H1 (cell line): Measurements from ENCODE around the gene CCR2. TPM values are rescaled to one million over a fixed set of nuclear protein-coding genes. Genes with fewer than 3 reads are reported as not detected.

Experiments used
- CTCF ChIA-PET: fragments of 300-600 bp; sonication (Branson Sonifier 250); formaldehyde crosslinking; loops from one replicate; lab custom pipeline; 2021; ENCODE audit not compliant: partially characterized antibody; lab: Charles Lee
- POLR2A ChIA-PET: fragments of 300-600 bp; sonication (Branson Sonifier 250); formaldehyde crosslinking; loops from one replicate; lab custom pipeline; 2021; ENCODE audit warnings: inconsistent platforms; ENCODE audit not compliant: partially characterized antibody; lab: Charles Lee
- DNase-seq, 2 experiments: peaks; one replicate each; pipeline versions ENCODE4 v3.0.0 to v3.0.0-alpha.2; 2010 to 2022; ENCODE audit warnings: low spot score in 2 of 2, low read depth in 1 of 2, mixed read lengths in 1 of 2
- FAIRE-seq: peaks from 2 replicates; lab custom pipeline; 2011; peaks lifted over from hg19 to GRCh38; lab: Jason Lieb, UNC
- H2AFZ ChIP-seq: 2 replicates; pipeline ENCODE4 v1.8.1; 2012; ENCODE audit warnings: low read length, inconsistent platforms
- H2AK5ac ChIP-seq: 2 replicates; pipeline ENCODE4 v1.6.1; 2013; ENCODE audit warnings: low read depth, low read length
- H2BK120ac ChIP-seq: replicated peaks from 2 replicates; pipeline ENCODE3; 2013; ENCODE audit warnings: low read depth, low read length, inconsistent platforms
- H2BK12ac ChIP-seq: 2 replicates; pipeline ENCODE4 v1.6.1; 2013; ENCODE audit warnings: low read depth, low read length
- H2BK15ac ChIP-seq: 2 replicates; pipeline ENCODE4 v1.6.1; 2013; ENCODE audit warnings: low read length
- H2BK20ac ChIP-seq: 2 replicates; pipeline ENCODE4 v1.6.1; 2013; ENCODE audit warnings: low read length
- H2BK5ac ChIP-seq: 2 replicates; pipeline ENCODE4 v1.6.1; 2013; ENCODE audit warnings: low read depth, low read length
- H3K14ac ChIP-seq: 2 replicates; pipeline ENCODE4 v1.6.1; 2013; ENCODE audit warnings: inconsistent platforms; ENCODE audit not compliant: insufficient read length
- H3K18ac ChIP-seq: 2 replicates; pipeline ENCODE4 v1.6.1; 2013; ENCODE audit warnings: low read length; ENCODE audit errors: extremely low read depth
- H3K23ac ChIP-seq: 2 replicates; pipeline ENCODE4 v1.6.1; 2013; ENCODE audit warnings: inconsistent platforms; ENCODE audit not compliant: insufficient read length
- H3K23me2 ChIP-seq: 2 replicates; pipeline ENCODE4 v1.6.1; 2013; ENCODE audit warnings: low read depth, low read length
- H3K27ac ChIP-seq: 2 replicates; pipeline ENCODE4 v1.6.1; 2011; ENCODE audit warnings: low read depth, low read length, inconsistent platforms
- H3K27me3 ChIP-seq, 4 experiments: replicated peaks in 1 of 4; 1 replicate in 1 of 4; 2 replicates in 3 of 4; pipeline versions ENCODE4 v1.6.1 to v1.8.1; 2011 to 2013; ENCODE audit warnings: low read length in 3 of 4, mild to moderate bottlenecking in 3 of 4, inconsistent platforms in 2 of 4, mixed read lengths in 2 of 4, moderate library complexity in 1 of 4; ENCODE audit not compliant: control insufficient read depth in 3 of 4, insufficient read depth in 3 of 4; ENCODE audit errors: extremely low read depth in 1 of 4
- H3K36me3 ChIP-seq, 4 experiments: 2 replicates each; pipeline versions ENCODE4 v1.6.1 to v1.8.1; 2011 to 2013; ENCODE audit warnings: mild to moderate bottlenecking in 4 of 4, low read length in 3 of 4, moderate library complexity in 2 of 4, control low read depth in 1 of 4, inconsistent platforms in 1 of 4; ENCODE audit not compliant: insufficient read depth in 4 of 4, control insufficient read depth in 2 of 4
- H3K4ac ChIP-seq: replicated peaks from 2 replicates; pipeline ENCODE3; 2013; ENCODE audit warnings: low read length, low read depth, mixed read lengths, inconsistent platforms; ENCODE audit not compliant: insufficient read length
- H3K4me1 ChIP-seq, 4 experiments: replicated peaks in 1 of 4; 1 replicate in 1 of 4; 2 replicates in 3 of 4; pipeline versions ENCODE4 v1.6.1 to v1.8.1; 2011 to 2013; ENCODE audit warnings: low read length in 3 of 4, inconsistent platforms in 2 of 4, mixed read lengths in 1 of 4; ENCODE audit not compliant: insufficient read depth in 4 of 4, control insufficient read depth in 3 of 4
- H3K4me2 ChIP-seq, 2 experiments: 2 replicates each; pipeline versions ENCODE4 v1.6.1 to v1.8.1; 2011 to 2013; ENCODE audit warnings: low read depth in 2 of 2, low read length in 2 of 2, control low read depth in 1 of 2, inconsistent platforms in 1 of 2, mild to moderate bottlenecking in 1 of 2; ENCODE audit not compliant: insufficient read depth in 1 of 2
- H3K4me3 ChIP-seq, 4 experiments: fragments of 200-600, 300-600 bp in 1 of 4; sonication (generic), shearing (Covaris generic), sonication (Bioruptor Twin) in 1 of 4; 2 replicates each; pipeline versions ENCODE4 v1.5.1 to v1.8.1; 2011 to 2016; ENCODE audit warnings: low read length in 4 of 4, low read depth in 3 of 4, control low read depth in 2 of 4, inconsistent platforms in 2 of 4, mild to moderate bottlenecking in 2 of 4, mixed read lengths in 1 of 4, moderate library complexity in 1 of 4; ENCODE audit not compliant: insufficient read depth in 2 of 4; ENCODE audit errors: extremely low read depth in 1 of 4
- H3K56ac ChIP-seq: replicated peaks from 2 replicates; pipeline ENCODE3; 2013; ENCODE audit warnings: low read depth, mild to moderate bottlenecking, mixed read lengths, low read length, inconsistent platforms; ENCODE audit not compliant: insufficient read length
- H3K79me1 ChIP-seq: 2 replicates; pipeline ENCODE4 v1.6.1; 2013; ENCODE audit warnings: low read depth, low read length, control low read depth
- H3K79me2 ChIP-seq, 2 experiments: 2 replicates each; pipeline versions ENCODE4 v1.6.1 to v1.8.1; 2012 to 2013; ENCODE audit warnings: low read length in 2 of 2, mild to moderate bottlenecking in 2 of 2, inconsistent platforms in 1 of 2; ENCODE audit not compliant: insufficient read depth in 2 of 2, control insufficient read depth in 1 of 2
- H3K9ac ChIP-seq, 4 experiments: replicated peaks in 1 of 4; 1 replicate in 1 of 4; 2 replicates in 3 of 4; pipeline versions ENCODE4 v1.6.1 to v1.8.1; 2011 to 2013; ENCODE audit warnings: low read depth in 3 of 4, low read length in 3 of 4, control low read depth in 2 of 4, mild to moderate bottlenecking in 2 of 4, moderate library complexity in 2 of 4, inconsistent platforms in 1 of 4; ENCODE audit errors: extremely low read depth in 1 of 4
- H3K9me3 ChIP-seq, 2 experiments: 2 replicates each; pipeline versions ENCODE4 v1.6.1 to v1.8.1; 2012 to 2013; ENCODE audit warnings: mild to moderate bottlenecking in 2 of 2, moderate library complexity in 2 of 2, control low read depth in 1 of 2, inconsistent platforms in 1 of 2, low read depth in 1 of 2, low read length in 1 of 2, mixed read lengths in 1 of 2; ENCODE audit not compliant: insufficient read depth in 2 of 2
- H4K20me1 ChIP-seq, 2 experiments: replicated peaks in 1 of 2; 2 replicates each; pipeline versions ENCODE3 to v1.8.1; 2011 to 2013; ENCODE audit warnings: inconsistent platforms in 2 of 2, low read length in 2 of 2, mild to moderate bottlenecking in 1 of 2; ENCODE audit not compliant: insufficient read depth in 2 of 2, control insufficient read depth in 1 of 2
- H4K5ac ChIP-seq: 2 replicates; pipeline ENCODE4 v1.6.1; 2013; ENCODE audit warnings: low read length, low read depth, mixed read lengths, inconsistent platforms; ENCODE audit not compliant: insufficient read length
- H4K8ac ChIP-seq: 2 replicates; pipeline ENCODE4 v1.8.0; 2013; ENCODE audit warnings: mild to moderate bottlenecking, moderate library complexity, low read length, inconsistent platforms; ENCODE audit not compliant: insufficient read depth; ENCODE audit errors: extremely low read depth
- H4K91ac ChIP-seq: replicated peaks from 2 replicates; pipeline ENCODE3; 2013; ENCODE audit warnings: low read length, mixed read lengths, inconsistent platforms; ENCODE audit not compliant: insufficient read length
- FOSL1 ChIP-seq: IDR thresholded peaks from 2 replicates; pipeline ENCODE4 v1.6.1; 2011; ENCODE audit warnings: mild to moderate bottlenecking, low read depth, low read length, moderate library complexity; ENCODE audit not compliant: insufficient read depth
- RAD21 ChIP-seq, 2 experiments: IDR thresholded peaks in 1 of 2; conservative IDR thresholded peaks in 1 of 2; 2 replicates each; pipeline ENCODE4 v1.6.1; 2011; ENCODE audit warnings: low read depth in 2 of 2, low read length in 2 of 2, improper control_type of control experiment in 1 of 2, inconsistent platforms in 1 of 2, mild to moderate bottlenecking in 1 of 2, moderate library complexity in 1 of 2
- WGBS, 2 experiments: shearing (Covaris generic) in 1 of 2; methylation state at CpG; one replicate each; pipeline versions ENCODE4 v1.1.6 to v1.1.7; 2013 to 2015; ENCODE audit warnings: low lambda C conversion rate in 2 of 2, mixed read lengths in 2 of 2, inconsistent platforms in 1 of 2, low coverage in 1 of 2, missing lambda C conversion rate in 1 of 2; ENCODE audit not compliant: insufficient replicate concordance in 2 of 2, insufficient coverage in 1 of 2, insufficient read length in 1 of 2; ENCODE audit errors: extremely low coverage in 1 of 2, missing lambda C conversion rate in 1 of 2; 5-methylcytosine and 5-hydroxymethylcytosine counted together
- polyA plus RNA-seq, 7 experiments: library from polyadenylated mRNA; depleted of rRNA in 3 of 7; stranded (reverse) in 5 of 7; unstranded in 2 of 7; fragments of >200 nt in 5 of 7; fragments of 200-250 nt in 2 of 7; gene quantifications; 1 replicate in 5 of 7; 2 replicates in 1 of 7; 4 replicates in 1 of 7; pipeline versions ENCODE4 v1.2.1 to v1.2.3, GENCODE V29; 2011 to 2013; ENCODE audit warnings: missing spikeins in 2 of 7, mixed read lengths in 2 of 7
- total RNA-seq: library from RNA; stranded (reverse); fragmentation: NEBNext Ultra II Directional; extraction: Animal tissue kit (Norgen Biotek cat#: 25700); gene quantifications from 2 replicates; pipeline ENCODE4 v1.2.1, GENCODE V29; 2021
- TF ChIP-seq, protein P1 (sequence below), 3 experiments: IDR thresholded peaks; 1 replicate in 2 of 3; 2 replicates in 1 of 3; pipeline versions ENCODE4 v1.5.1 to v1.6.1; 2011; ENCODE audit warnings: low read length in 3 of 3, mild to moderate bottlenecking in 3 of 3, inconsistent platforms in 2 of 3, low read depth in 1 of 3, moderate library complexity in 1 of 3; ENCODE audit not compliant: insufficient read depth in 1 of 3; ENCODE audit errors: control extremely low read depth in 1 of 3

CCR2 gene
- total and polyA plus RNA-seq, 2 of the 8 experiments (the other 6 are each of a cell fraction or from before 2014, with no cell fraction given) = not detected

DNA sequence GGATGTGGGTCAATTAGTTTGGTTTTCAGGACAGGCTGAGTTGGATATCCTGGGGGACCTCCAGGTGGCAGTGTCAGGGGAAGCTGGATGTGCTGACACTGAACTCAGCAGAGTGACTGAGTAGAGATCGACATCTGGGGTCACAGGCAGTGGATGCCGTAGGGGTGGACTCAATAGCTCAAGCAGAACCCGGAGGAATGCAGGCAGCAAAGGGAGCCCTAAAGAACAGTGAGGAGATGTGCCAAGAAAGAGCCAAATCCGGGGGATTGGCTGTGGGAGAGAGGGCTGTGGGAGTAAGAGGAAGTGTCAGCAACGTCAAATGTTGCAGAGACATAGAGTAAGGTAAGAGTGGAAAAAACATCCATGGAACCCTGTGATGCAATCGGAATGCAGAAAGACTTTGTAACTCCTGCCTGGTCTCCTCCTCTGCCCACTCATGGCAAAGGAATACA, 41.3 kb downstream of the CCR2 start:
- Histone ChIP-seq H2AK5ac (no peak overlapping the region), H3K23me2 (no peaks in the 10 kb centered on the region), H3K4me1 (peaks cover 0 to 6% (median under 1%) of the 10 kb centered on the region in 4 experiments; a peak in 1 of 7 replicates), H2BK12ac (no peak overlapping the region), H3K27me3 (no peaks in the 10 kb centered on the region), H3K4me3 (no peak overlapping the region), H2BK5ac (no peak overlapping the region), H3K18ac (no peak overlapping the region), H2BK15ac (no peak overlapping the region), H3K56ac (no peak overlapping the region), H3K4me2 (no peak overlapping the region), H3K4ac (no peak overlapping the region), H3K79me1 (no peaks in the 10 kb centered on the region), H3K23ac (no peak overlapping the region), H3K9me3 (no peaks in the 10 kb centered on the region), H2AFZ (peak overlapping the region; percentile 83; the same call in 1 of the 2 replicates), H4K8ac (no peak overlapping the region), H4K5ac (no peak overlapping the region), H3K36me3 (no peaks in the 10 kb centered on the region), H3K9ac (no peak overlapping the region), H3K27ac (no peak overlapping the region), H2BK120ac (no peak overlapping the region), H4K20me1 (no peaks in the 10 kb centered on the region), H3K14ac (no peak overlapping the region), H2BK20ac (no peak overlapping the region; the same call in 1 of the 2 replicates), H4K91ac (no peak overlapping the region), H3K79me2 (no peaks in the 10 kb centered on the region)
- ChIA-PET POLR2A (no interaction called here), CTCF (interaction anchor here (0.6 to 1.9 kb wide), 5 partner anchors 12 to 1046 kb away, joined by 3 to 8 read pairs (median 3); partner anchors contain the start of genes CCR5AS and CCRL2)
- no peak for DNase-seq
- peak; percentile 32 for FAIRE-seq
- WGBS, 2 experiments = 87% methylated on average over 6 of the region's 6 CpGs; no CpG with 5 or more reads in 1 of the 2 experiments
- TF ChIP-seq FOSL1 = no peak
- TF ChIP-seq, protein P1, sequence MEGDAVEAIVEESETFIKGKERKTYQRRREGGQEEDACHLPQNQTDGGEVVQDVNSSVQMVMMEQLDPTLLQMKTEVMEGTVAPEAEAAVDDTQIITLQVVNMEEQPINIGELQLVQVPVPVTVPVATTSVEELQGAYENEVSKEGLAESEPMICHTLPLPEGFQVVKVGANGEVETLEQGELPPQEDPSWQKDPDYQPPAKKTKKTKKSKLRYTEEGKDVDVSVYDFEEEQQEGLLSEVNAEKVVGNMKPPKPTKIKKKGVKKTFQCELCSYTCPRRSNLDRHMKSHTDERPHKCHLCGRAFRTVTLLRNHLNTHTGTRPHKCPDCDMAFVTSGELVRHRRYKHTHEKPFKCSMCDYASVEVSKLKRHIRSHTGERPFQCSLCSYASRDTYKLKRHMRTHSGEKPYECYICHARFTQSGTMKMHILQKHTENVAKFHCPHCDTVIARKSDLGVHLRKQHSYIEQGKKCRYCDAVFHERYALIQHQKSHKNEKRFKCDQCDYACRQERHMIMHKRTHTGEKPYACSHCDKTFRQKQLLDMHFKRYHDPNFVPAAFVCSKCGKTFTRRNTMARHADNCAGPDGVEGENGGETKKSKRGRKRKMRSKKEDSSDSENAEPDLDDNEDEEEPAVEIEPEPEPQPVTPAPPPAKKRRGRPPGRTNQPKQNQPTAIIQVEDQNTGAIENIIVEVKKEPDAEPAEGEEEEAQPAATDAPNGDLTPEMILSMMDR (IDR thresholded peaks at IDR 0.05; ENCODE audit: control extremely low read depth in 1 of 3, insufficient read depth in 1 of 3, low read depth in 1 of 3, low read length in 3 of 3) = peak; percentile 53 to 56 (median 56)
- TF ChIP-seq RAD21 (IDR thresholded peaks at IDR 0.05 in 1 of 2, conservative IDR thresholded peaks at IDR 0.05 in 1 of 2; ENCODE audit: low read depth in 2 of 2, low read length in 2 of 2) = peak in 1 of 2 experiments; percentile 38; a peak in 2 of 4 replicates
